Left lung (tissue), 10 donors: ENCODE measurements around the gene MAP3K4. TPM values are rescaled to one million over a fixed set of nuclear protein-coding genes. Genes with fewer than 3 reads are reported as not detected.

ENCODE experiments used
- ATAC-seq: fragments of 200-7000 bp; cut with Tn5 transposase; one replicate; pipeline ENCODE4 v1.9.1; 2020; ENCODE audit warnings: moderate library complexity
- DNase-seq, 4 donors: peaks; one replicate each; pipeline ENCODE4 v3.0.0-alpha.2; 2013 to 2020
- H3K27ac ChIP-seq, 2 donors: fragments of 200-600 bp; sonication (generic) in 1 of 2; one replicate each; pipeline versions ENCODE4 v1.5.0 to v1.8.0; 2020 to 2021
- H3K27me3 ChIP-seq, 2 donors: fragments of 200-600 bp; sonication (generic) in 1 of 2; one replicate each; pipeline versions ENCODE4 v1.5.0 to v1.8.0; 2020 to 2021
- H3K36me3 ChIP-seq, 2 donors: fragments of 200-600 bp; sonication (generic) in 1 of 2; one replicate each; pipeline versions ENCODE4 v1.5.0 to v1.8.0; 2020 to 2021
- H3K4me1 ChIP-seq, 2 donors: fragments of 200-600 bp; one replicate each; pipeline ENCODE4 v1.8.0; 2021
- H3K4me3 ChIP-seq, 2 donors: fragments of 200-600 bp; sonication (generic) in 1 of 2; one replicate each; pipeline versions ENCODE4 v1.5.0 to v1.8.0; 2020 to 2021; ENCODE audit warnings: mild to moderate bottlenecking in 1 of 2
- H3K9me3 ChIP-seq, 2 donors: fragments of 200-600 bp; sonication (generic) in 1 of 2; one replicate each; pipeline versions ENCODE4 v1.5.0 to v1.8.0; 2020 to 2021
- intact Hi-C, 2 donors: fragments of 100-400 bp; cut with DNase I; formaldehyde crosslinking; loops; one replicate each; pipeline versions ENCODE4 v1.11.2 to v1.14.2; 2022
- polyA plus RNA-seq, 6 donors: library from polyadenylated mRNA; unstranded; fragments of 120-200 nt; gene quantifications; one replicate each; pipeline ENCODE4 v1.2.1, GENCODE V29; 2013; ENCODE audit not compliant: insufficient read length in 6 of 6
- total RNA-seq, 2 donors: library from RNA; stranded (reverse); fragmentation: NEBNext Ultra II Directional; extraction: Animal tissue kit (Norgen Biotek cat#: 25700); gene quantifications; one replicate each; pipeline ENCODE4 v1.2.1, GENCODE V29; 2021
- TF ChIP-seq, protein P1 (sequence below), 2 donors: fragments of 200-600 bp; sonication (generic) in 1 of 2; IDR thresholded peaks; one replicate each; pipeline versions ENCODE4 v1.5.0 to v1.8.0; 2021; ENCODE audit warnings: antibody characterized with exemption in 2 of 2
- donor health status: DM: no; HTN: yes; CAD: no.
- donor health status: DM: no; HTN: no; CAD: no.

Gene MAP3K4
- total and polyA plus RNA-seq, 8 donors = 35.6 to 51.8 (median 45.8) TPM

DNA sequence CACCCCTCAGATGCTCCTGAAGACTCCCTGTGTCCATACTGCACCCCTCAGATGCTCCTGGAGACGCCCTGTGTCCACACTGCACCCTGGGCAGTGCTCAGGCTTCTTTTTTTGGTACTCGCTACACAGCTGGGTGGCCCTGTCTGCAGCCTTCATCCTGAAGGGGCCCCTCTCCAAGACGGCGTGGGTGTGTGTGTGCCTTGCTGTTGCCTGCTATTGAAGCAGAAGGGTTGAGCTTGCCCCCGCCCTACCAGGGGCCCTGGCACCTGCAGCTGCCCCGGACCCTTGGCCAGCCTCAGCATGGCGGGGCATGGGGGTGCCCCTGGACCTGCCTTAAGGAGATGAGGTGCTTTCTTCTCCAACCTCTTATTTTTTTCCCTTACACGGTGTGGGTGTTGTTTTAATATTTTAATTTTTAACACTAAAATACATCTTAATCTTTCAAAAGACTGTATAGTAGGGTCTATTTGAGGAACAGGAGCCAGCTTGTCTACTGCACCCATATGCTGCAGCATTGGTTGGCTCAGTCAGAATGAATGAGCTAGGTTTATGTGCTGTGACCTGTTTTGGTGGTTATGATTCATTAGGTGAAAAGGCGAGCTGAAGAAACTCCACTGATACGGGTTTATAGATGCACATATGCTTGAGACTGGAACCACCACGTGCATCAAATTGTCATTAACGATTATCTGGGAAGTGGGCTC is 146.4 kb downstream of the MAP3K4 start:
- Histone ChIP-seq H3K4me3 (no peak overlapping the region), H3K27ac (no peak overlapping the region), H3K9me3 (no peaks in the 10 kb centered on the region), H3K36me3 (peaks cover 0 to 51% of the 10 kb centered on the region in 2 donors), H3K27me3 (no peaks in the 10 kb centered on the region), H3K4me1 (no peaks in the 10 kb centered on the region)
- TF ChIP-seq, protein P1, sequence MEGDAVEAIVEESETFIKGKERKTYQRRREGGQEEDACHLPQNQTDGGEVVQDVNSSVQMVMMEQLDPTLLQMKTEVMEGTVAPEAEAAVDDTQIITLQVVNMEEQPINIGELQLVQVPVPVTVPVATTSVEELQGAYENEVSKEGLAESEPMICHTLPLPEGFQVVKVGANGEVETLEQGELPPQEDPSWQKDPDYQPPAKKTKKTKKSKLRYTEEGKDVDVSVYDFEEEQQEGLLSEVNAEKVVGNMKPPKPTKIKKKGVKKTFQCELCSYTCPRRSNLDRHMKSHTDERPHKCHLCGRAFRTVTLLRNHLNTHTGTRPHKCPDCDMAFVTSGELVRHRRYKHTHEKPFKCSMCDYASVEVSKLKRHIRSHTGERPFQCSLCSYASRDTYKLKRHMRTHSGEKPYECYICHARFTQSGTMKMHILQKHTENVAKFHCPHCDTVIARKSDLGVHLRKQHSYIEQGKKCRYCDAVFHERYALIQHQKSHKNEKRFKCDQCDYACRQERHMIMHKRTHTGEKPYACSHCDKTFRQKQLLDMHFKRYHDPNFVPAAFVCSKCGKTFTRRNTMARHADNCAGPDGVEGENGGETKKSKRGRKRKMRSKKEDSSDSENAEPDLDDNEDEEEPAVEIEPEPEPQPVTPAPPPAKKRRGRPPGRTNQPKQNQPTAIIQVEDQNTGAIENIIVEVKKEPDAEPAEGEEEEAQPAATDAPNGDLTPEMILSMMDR (IDR thresholded peaks at IDR 0.05) = no peak
- DNase-seq = no peak
- intact Hi-C loops = no loop called here
- no peak for ATAC-seq

DNA sequence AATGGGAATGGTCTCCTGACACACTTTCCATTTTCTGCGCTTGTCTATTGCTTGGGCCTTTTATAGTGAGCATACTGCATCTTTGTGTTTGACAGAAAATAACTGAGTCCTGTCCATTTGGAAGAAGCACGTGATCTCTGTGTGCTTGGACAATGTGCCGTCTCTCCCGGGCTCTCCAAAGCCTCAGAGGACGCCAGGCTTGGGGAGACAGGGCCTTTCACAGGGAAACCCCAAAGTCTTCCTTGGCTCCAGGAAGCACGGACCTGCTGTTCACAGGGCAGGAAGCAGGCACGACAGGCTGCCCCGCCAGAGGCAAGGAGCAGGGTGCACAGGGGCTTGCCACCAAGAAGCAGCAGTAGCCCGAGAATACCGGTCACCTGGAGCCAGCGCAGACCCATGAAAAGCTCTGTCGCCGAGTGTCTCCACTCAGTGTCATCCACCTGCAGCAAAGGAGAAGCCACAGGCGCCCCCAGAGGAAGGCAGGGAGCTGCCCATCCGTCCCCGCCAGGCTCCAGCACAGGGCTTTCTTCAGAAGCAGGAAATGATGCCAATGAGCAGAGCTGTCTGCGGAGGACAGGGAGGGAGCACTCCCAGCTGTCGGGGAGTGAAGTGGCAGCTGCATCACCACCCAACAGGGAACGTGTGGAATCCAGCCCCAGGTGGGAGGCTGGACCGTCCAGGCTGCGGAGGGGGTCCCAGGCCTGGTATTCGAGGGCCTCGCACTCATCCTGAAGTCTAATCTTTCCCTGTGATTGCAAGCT is 147.2 kb downstream of the MAP3K4 start:
- intact Hi-C loops = no loop called here
- DNase-seq (no peak), ATAC-seq (no peak)
- H3K4me3 ChIP-seq = no peak overlapping the region
- TF ChIP-seq, protein P1 (IDR thresholded peaks at IDR 0.05) = no peak
- H3K27me3 ChIP-seq = no peaks in the 10 kb centered on the region
- H3K36me3 ChIP-seq = peaks cover 0 to 54% of the 10 kb centered on the region in 2 donors
- no peaks in the 10 kb centered on the region for H3K4me1 ChIP-seq
- H3K9me3 ChIP-seq = no peaks in the 10 kb centered on the region
- H3K27ac ChIP-seq = no peak overlapping the region

DNA sequence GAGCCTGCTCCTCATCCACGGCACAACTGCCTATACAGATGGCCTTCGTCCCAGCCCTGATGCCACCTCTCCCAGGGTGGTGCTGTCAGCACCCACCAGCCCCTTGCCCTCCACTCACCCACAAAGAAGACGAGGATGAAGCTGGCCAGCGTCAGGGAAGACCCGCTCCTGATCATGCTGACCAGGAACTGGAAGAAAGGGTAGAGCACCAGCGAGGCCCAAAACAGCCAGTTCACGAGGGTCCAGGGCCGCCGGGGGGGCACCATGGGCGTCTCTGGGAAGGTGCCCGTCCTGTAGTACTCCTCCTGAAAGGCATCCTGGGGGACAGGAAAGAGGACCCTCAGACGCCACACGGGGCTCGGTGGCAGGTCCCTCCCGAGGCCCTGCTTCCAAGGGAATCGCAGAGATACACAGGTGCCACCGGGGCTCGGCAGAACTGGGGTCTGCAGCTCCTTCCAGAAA is 147.8 kb downstream of the MAP3K4 start:
- no peaks in the 10 kb centered on the region for H3K9me3 ChIP-seq
- H3K4me3 ChIP-seq = no peak overlapping the region
- no peak for ATAC-seq
- H3K27me3 ChIP-seq = no peaks in the 10 kb centered on the region
- intact Hi-C loops = no loop called here
- H3K27ac ChIP-seq = no peak overlapping the region
- H3K36me3 ChIP-seq = peaks cover 0 to 54% of the 10 kb centered on the region in 2 donors
- no peaks in the 10 kb centered on the region for H3K4me1 ChIP-seq
- TF ChIP-seq, protein P1 (IDR thresholded peaks at IDR 0.05) = no peak
- DNase-seq = peak in 1 of 4 donors; percentile 76

DNA sequence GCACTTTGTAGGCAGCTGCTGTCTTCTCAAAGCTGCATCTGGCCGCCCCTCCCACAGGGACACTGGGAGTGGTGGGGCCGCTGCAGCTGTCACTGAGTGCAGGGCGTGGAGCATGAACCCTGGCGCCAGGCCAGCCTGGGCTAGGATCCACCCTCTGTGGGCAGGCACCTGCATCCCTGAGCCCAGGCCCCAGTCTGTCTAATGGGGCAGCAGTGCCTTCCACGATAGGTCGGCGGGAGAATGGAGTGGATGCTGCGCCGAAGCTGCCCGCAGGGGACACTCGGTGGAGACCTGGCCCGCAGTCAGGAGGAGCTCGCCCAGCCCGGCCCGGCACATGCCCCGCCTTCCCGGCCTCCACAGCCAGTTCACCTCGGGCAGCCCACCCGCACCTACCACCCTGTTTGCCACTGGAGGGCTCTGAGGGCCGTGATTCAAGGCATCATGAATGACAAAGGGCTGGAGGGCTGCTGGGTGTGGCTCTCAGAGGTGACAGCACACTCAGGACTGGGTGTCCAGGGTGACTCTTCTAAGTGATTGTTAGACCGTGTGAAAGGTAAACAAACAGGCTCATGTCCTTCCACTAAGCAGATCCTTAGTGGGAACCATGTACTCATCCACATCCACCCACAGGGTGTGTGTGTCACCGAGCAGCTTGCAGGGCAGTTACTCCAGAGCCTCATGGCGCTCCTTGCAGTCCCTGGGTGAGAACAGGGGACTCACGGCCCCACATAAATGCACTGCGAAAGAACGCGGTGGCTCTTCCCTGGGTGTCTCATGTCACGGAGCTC is 148.4 kb downstream of the MAP3K4 start:
- no peaks in the 10 kb centered on the region for H3K9me3 ChIP-seq
- H3K4me3 ChIP-seq = no peak overlapping the region
- H3K4me1 ChIP-seq = no peaks in the 10 kb centered on the region
- H3K36me3 ChIP-seq = peaks cover 0 to 54% of the 10 kb centered on the region in 2 donors
- no peak for ATAC-seq
- TF ChIP-seq, protein P1 (IDR thresholded peaks at IDR 0.05) = no peak
- H3K27ac ChIP-seq = no peak overlapping the region
- DNase-seq = peak in 1 of 4 donors; percentile 78
- intact Hi-C loops = no loop called here
- H3K27me3 ChIP-seq = no peaks in the 10 kb centered on the region

DNA sequence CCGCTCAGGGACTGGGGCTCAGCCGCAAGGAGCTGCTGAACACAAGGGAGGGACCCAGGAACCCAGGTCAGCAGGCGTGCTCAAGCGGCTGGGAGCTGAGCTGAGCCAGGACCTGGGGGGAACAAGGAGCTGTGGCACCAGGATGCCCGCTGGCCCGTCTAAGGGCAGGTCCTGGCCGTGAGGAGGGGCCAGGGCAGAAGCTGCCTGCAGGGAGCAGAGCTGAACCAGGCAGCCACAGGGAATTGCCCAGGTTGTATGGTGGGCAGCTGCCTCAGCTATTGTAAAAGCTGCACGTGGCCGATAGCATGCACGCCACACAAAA is 148.9 kb downstream of the MAP3K4 start:
- H3K27ac ChIP-seq = no peak overlapping the region
- intact Hi-C loops = no loop called here
- H3K4me3 ChIP-seq = no peak overlapping the region
- peaks cover 0 to 49% of the 10 kb centered on the region in 2 donors for H3K36me3 ChIP-seq
- H3K4me1 ChIP-seq = no peaks in the 10 kb centered on the region
- peak in 1 of 4 donors; percentile 67 for DNase-seq
- TF ChIP-seq, protein P1 (IDR thresholded peaks at IDR 0.05) = no peak
- no peak for ATAC-seq
- H3K9me3 ChIP-seq = no peaks in the 10 kb centered on the region
- H3K27me3 ChIP-seq = no peaks in the 10 kb centered on the region
